ENCODE results near the gene CCDC179.
A peak's percentile ranks its signal among the peaks of the same experiment; 100 is the strongest.

The CCDC179 gene

DNA sequence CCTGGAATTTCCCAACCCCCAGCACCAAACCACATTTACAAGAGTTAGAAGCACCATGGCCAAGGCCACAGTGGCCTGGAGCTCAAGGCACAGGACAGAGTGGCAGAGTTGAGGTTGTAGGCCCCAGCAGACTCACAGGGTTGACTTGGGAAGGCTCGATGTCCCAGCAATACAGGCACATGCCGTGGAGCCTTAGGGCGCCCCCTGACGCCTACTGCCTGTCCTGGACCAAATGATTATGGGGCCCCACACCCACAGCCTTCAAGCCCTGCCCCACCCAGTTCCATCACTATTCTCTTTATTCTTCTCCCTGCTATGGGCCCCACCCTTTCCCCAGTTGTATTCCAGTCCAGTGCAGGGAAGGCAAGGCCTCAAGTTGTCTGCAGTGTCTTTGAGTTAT is at the start of gene CCDC179:
Gene CCDC179 (minus strand): TSS at position 234 of the 400 bp plus-strand sequence. CDS start 53 bp downstream, at position 181.
- DNase-seq (ENCODE audit: low read depth in 1 of 2, low spot score in 1 of 2): no peak
- in situ Hi-C loops (cut with HindIII; ENCODE audit: low pct_unique_long_range_greater_than_20kb, low sequenced_read_pairs): no loop called here
- no peak for TF ChIP-seq JUND (IDR thresholded peaks at IDR 0.05; ENCODE audit: low read depth)

DNA sequence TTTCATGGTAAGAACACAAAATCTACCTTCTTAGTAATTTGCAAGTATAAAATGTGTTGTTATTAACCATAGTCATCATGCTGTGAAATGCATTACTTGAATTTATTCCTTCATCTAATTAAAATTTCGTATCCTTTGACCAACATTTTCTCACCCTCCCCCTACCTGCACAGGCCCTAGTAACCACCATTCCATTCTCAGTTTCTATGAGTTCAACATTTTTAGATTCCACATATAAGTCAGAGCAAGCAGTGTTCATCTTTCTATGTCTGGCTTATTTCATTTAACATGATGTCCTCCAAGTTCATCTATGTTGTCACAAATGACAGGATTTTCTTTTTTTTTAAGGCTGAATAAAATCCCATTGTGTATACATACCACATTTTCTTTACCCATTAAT is 43.5 kb upstream of the CCDC179 start:
- in situ Hi-C loops (cut with HindIII; ENCODE audit: low pct_unique_long_range_greater_than_20kb, low sequenced_read_pairs): no loop called here
- DNase-seq (ENCODE audit: low read depth in 1 of 2, low spot score in 1 of 2): no peak
- no peak for TF ChIP-seq JUND (IDR thresholded peaks at IDR 0.05; ENCODE audit: low read depth)

DNA sequence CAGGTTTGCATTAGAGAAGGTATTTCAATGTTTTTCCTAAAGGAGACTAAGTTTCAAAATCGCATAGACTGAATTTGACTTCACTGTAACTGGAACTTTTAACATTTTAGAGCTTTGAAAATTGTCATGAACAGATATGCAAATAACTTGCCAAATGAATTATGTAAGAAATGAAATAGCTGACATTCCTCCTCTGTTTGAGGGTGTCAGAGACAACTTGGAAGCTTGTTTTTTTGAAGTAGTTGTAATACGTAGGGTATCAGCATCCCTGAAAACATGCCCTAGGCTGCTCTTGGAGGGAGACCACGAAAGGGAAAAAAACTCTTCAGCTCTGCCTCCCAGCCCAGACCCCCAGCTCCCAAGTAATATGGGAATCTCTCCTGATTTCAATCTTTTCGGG is 41.3 kb upstream of the CCDC179 start:
- TF ChIP-seq JUND (IDR thresholded peaks at IDR 0.05; ENCODE audit: low read depth): no peak
- in situ Hi-C loops (cut with HindIII; ENCODE audit: low pct_unique_long_range_greater_than_20kb, low sequenced_read_pairs): no loop called here
- DNase-seq (ENCODE audit: low read depth in 1 of 2, low spot score in 1 of 2): no peak

DNA sequence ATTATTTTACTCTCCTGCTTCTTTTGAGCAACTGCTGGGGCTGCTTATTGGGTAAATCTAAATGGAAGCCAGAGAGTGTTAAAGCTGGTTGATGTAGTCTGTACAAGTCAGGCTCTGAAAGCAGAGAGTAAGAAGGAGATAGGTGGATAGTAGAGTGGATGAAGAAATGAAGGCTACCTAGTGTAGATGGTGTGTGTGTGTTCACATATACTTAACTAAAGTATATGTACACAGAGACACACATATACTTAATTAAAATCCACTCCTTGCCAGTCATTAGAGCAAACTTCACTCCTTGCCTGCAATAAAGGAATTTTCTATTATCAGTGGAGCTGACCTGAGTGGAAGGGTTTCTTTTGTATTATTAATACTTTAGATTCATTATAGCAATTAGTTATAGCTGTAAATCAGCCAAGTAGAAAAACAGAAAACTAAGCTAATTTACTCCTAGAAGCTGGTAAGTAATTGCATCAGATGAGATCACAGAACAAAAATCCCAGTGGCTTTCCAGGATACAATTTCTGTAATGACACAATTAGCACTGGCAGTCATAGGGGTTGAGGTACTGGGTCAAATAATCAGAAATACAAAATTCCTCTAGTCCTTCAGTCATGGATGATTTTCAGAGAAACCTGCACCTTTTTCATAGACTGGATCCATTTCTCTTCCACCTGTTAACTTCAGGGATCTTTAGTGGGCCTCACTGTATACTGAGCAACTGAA is 40.7 kb upstream of the CCDC179 start:
- in situ Hi-C loops (cut with HindIII; ENCODE audit: low pct_unique_long_range_greater_than_20kb, low sequenced_read_pairs): no loop called here
- no peak for TF ChIP-seq JUND (IDR thresholded peaks at IDR 0.05; ENCODE audit: low read depth)
- no peak for DNase-seq (ENCODE audit: low read depth in 1 of 2, low spot score in 1 of 2)

DNA sequence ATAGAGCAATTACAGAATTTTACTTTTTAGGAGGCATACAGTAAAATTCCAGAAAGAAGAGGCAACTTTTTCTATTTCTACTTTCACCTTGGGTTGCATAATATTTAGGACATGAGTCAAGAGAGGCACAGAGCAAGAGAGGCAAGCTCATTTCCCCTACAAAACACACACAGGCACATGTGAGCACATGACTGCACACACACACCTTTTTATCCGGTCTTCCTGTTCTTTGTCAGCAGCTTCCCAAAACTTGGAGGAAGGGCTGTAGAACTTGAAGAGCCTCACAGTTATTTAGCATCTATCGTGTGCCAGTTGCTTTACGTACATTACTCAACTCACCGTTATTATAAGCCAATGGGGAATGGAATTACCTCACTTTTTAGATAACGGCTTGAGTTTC is 37.8 kb upstream of the CCDC179 start:
- in situ Hi-C loops (cut with HindIII; ENCODE audit: low pct_unique_long_range_greater_than_20kb, low sequenced_read_pairs): no loop called here
- TF ChIP-seq JUND (IDR thresholded peaks at IDR 0.05; ENCODE audit: low read depth): no peak
- no peak for DNase-seq (ENCODE audit: low read depth in 1 of 2, low spot score in 1 of 2)

DNA sequence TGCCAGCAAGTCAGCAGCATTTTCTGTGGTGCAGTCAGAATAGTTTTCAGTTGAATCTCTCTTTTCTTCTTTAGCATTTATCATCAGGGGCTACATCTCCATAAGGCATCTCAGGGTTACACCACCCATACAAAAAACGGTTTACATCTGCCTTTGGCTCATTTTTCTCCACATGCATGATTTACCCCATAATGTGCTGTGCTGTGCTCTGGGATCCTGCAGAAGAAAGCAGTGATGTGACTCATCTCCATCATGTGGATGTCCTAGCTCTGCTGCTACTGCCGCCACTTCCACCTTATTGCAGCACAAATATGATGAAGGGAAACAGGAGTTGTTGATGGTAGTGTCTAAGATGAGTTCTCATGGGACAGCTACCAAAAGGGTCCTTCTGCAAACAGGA is 30.0 kb upstream of the CCDC179 start:
- in situ Hi-C loops (cut with HindIII; ENCODE audit: low pct_unique_long_range_greater_than_20kb, low sequenced_read_pairs): no loop called here
- no peak for TF ChIP-seq JUND (IDR thresholded peaks at IDR 0.05; ENCODE audit: low read depth)
- DNase-seq (ENCODE audit: low read depth in 1 of 2, low spot score in 1 of 2): no peak

DNA sequence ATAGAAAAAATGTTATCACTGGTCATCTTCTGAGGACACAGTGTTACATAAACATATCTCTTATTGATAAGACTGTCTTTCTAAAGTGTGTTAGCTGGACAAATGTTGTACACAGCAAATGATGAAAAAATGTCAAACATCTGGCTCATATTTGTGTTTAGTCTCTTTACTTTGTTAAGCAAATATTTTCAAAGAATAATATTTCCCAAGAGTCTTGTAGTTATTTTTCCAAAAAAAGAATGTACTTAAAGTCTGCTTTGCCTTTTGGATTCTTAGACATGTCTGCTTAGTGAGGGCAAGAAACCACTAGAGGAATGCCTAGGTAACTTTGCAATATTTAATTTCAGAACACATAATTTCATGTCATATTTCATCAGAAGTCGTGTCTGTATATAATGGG is 23.9 kb upstream of the CCDC179 start:
- TF ChIP-seq JUND (IDR thresholded peaks at IDR 0.05; ENCODE audit: low read depth): no peak
- in situ Hi-C loops (cut with HindIII; ENCODE audit: low pct_unique_long_range_greater_than_20kb, low sequenced_read_pairs): no loop called here
- DNase-seq (ENCODE audit: low read depth in 1 of 2, low spot score in 1 of 2): peak in 1 of 2 experiments; percentile 9

DNA sequence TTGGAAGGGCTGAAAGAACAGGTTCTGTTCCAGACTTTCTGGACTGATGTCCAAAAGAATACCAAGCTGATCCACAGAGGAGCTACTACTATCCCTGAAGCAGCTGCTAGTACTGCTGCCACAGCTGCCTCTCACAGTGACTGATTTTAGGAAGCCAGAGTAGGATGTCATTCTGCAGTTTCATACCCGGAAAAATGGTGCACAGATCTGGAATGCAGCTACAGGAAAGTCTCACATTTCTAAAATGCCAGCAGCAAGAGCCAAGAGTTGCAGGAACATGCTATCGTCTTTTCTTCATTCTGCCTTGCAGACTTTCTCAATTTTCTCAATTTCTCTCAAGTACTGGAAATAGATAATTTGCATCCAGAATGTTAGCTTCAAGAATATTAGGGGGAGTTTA is 19.4 kb upstream of the CCDC179 start:
- TF ChIP-seq JUND (IDR thresholded peaks at IDR 0.05; ENCODE audit: low read depth): no peak
- in situ Hi-C loops (cut with HindIII; ENCODE audit: low pct_unique_long_range_greater_than_20kb, low sequenced_read_pairs): no loop called here
- DNase-seq (ENCODE audit: low read depth in 1 of 2, low spot score in 1 of 2): peak; percentile 16 to 26

DNA sequence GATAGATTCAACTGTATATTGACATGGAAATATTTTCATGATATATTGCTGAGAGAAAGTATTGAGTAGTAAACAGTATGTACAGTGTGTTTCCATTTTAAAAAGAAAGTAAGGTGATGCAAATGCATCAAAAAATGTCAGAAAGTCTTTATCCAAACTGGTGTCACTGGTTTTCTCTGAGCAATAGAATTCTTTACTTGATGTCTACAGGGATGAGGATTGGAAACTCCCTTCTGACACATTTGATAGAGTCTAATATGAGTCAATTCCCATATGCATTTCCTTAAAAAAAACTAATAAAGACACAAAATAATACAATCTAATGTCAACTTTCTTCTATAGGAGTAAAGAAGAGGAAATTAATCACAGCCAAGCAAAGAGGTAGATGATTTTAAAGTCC is 18.3 kb upstream of the CCDC179 start:
- in situ Hi-C loops (cut with HindIII; ENCODE audit: low pct_unique_long_range_greater_than_20kb, low sequenced_read_pairs): no loop called here
- DNase-seq (ENCODE audit: low read depth in 1 of 2, low spot score in 1 of 2): no peak

DNA sequence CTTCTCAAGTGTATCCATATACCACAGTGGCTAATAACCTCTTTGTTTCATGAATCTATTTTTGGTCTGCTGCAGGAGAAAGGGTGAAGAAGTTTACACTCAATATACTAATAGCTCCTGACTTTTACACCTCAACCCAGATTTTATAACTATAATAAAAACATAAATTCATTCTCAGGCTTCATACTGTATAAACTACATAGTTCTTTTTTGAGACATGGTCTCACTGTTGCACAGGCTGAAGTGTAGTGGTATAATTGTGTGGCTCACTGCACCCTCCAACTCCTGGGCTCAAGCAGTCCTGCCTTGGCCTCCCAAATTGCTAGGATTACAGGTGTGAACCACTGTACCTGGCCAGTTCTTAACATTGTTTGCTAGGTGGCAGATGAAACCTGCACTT is 17.8 kb upstream of the CCDC179 start:
- no peak for DNase-seq (ENCODE audit: low read depth in 1 of 2, low spot score in 1 of 2)
- TF ChIP-seq JUND (IDR thresholded peaks at IDR 0.05; ENCODE audit: low read depth): no peak
- in situ Hi-C loops (cut with HindIII; ENCODE audit: low pct_unique_long_range_greater_than_20kb, low sequenced_read_pairs): no loop called here

More for the DNA sequence above, 18.3 kb upstream of the CCDC179 start:
- TF ChIP-seq JUND (IDR thresholded peaks at IDR 0.05; ENCODE audit: low read depth): no peak

DNA sequence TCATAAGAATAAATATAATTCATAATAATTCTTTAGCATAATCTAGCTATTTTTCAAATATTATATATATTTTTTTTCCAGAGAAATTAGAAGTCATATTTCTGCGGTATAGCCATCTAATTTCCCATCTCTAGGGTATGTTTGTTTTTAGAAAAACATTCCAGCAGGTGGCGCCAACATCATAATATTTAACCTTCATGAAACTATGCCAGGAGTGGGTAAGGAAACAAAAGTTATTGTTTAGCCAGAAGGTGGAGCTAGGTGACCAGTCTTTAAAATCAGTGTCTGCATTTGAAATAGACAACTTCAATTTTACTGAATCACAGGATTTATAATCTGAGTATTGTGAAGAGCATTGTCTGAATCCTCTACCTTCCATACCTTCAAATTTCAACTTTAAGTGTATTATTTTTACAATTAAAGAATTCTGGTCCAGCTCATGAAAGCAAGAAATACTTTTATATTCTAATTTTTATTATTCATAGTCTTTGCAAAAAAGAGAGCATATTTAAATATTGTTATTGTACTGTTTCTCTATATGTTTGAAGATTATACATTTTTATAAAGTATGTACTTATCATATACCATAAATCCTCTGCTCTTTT is 15.7 kb upstream of the CCDC179 start:
- peak; percentile 53 to 94 for DNase-seq (ENCODE audit: low read depth in 1 of 2, low spot score in 1 of 2)
- no peak; the same call in 1 of the 2 replicates for TF ChIP-seq JUND (IDR thresholded peaks at IDR 0.05; ENCODE audit: low read depth)
- in situ Hi-C loops (cut with HindIII; ENCODE audit: low pct_unique_long_range_greater_than_20kb, low sequenced_read_pairs): no loop called here

DNA sequence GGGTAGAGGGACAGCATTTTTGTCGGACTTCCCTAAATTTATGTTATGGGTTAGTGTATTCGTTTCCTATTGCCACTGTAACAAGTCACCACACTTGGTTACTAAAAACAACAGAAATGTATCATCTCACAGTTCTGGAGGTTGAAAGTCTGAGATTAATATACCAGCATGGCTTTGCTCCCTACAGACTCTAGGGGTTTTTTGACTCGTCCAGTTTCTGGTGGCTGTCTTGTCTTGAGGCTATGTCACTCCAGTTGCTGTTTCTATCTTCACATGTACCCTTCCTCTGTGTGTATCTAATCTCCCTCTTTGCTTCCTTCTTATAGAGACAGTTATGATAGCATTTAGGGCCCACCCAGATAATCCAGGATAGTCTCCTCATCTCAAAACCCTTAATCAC is 9.1 kb upstream of the CCDC179 start:
- in situ Hi-C loops (cut with HindIII; ENCODE audit: low pct_unique_long_range_greater_than_20kb, low sequenced_read_pairs): no loop called here
- TF ChIP-seq JUND (IDR thresholded peaks at IDR 0.05; ENCODE audit: low read depth): no peak
- no peak for DNase-seq (ENCODE audit: low read depth in 1 of 2, low spot score in 1 of 2)

DNA sequence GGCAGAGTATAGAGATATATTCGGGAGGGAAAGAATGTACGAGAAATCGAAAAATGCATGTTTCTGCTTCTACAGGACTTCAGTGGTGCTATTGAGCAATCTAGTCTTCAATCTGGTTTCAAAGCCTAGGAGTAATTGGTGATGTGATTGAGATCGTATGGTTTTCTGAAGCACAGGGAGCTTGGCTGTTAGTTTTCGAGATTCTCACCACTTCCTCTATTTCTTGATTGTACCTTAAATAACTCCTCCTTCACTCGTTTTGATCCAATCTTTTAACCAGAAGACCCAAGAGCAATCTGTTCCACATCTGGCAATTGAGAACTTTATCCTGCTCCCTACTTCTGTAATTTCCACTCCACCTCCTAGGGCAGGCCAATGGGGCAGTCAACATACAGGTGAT is 518 bp downstream of the CCDC179 start:
- no peak for DNase-seq (ENCODE audit: low read depth in 1 of 2, low spot score in 1 of 2)
- in situ Hi-C loops (cut with HindIII; ENCODE audit: low pct_unique_long_range_greater_than_20kb, low sequenced_read_pairs): no loop called here
- TF ChIP-seq JUND (IDR thresholded peaks at IDR 0.05; ENCODE audit: low read depth): no peak
